ENCODE data around the gene PRSS58. TPM values are rescaled to one million over a fixed set of nuclear protein-coding genes. Genes with fewer than 3 reads are reported as not detected.

Gene PRSS58
- total and polyA plus RNA-seq, 4 donors: not detected

DNA sequence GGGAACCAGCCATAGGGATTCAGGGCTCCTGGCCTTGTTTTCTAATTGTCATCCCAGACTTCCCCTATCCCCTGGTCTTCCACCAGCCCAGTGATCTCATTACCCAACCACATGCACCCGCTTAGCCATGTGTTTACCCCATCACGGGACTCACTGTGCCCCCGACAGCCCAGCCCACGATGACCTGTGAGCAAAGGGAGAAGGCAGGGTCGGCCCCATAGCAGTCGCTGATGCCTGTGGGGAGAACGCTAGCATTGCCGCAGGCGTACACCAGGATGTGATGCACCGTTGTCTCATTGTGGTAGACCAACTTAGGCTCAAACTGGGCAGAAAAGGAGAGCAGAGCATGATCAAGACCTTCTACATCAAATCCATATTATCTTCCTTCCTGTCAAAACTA is 14.0 kb downstream of the PRSS58 start:
- no peak for ATAC-seq (ENCODE audit: insufficient read depth, low FRiP score)
- no peak for DNase-seq
- WGBS, 2 donors: 87 to 89% methylated on average over 10 of the region's 10 CpGs
- Histone ChIP-seq H3K27me3 (ENCODE audit: control insufficient read depth in 3 of 3, insufficient read depth in 3 of 3, low read length in 2 of 3) (no peaks in the 10 kb centered on the region), H3K4me1 (ENCODE audit: control insufficient read depth in 5 of 5, insufficient read depth in 5 of 5, low read length in 5 of 5) (no peaks in the 10 kb centered on the region), H3K9me3 (ENCODE audit: control insufficient read depth in 4 of 4, insufficient read depth in 3 of 4, low read length in 3 of 4) (peaks cover 0 to 4% (median 0%) of the 10 kb centered on the region in 4 donors), H3K4me3 (no peak overlapping the region), H3K36me3 (ENCODE audit: control insufficient read depth in 4 of 4, insufficient read depth in 4 of 4, low read length in 4 of 4) (no peaks in the 10 kb centered on the region), H3K27ac (ENCODE audit: low read depth in 1 of 2, low read length in 1 of 2) (no peak overlapping the region), H3K9ac (ENCODE audit: insufficient read depth in 1 of 2, low read length in 2 of 2) (no peak overlapping the region)
- TF ChIP-seq, protein P1, sequence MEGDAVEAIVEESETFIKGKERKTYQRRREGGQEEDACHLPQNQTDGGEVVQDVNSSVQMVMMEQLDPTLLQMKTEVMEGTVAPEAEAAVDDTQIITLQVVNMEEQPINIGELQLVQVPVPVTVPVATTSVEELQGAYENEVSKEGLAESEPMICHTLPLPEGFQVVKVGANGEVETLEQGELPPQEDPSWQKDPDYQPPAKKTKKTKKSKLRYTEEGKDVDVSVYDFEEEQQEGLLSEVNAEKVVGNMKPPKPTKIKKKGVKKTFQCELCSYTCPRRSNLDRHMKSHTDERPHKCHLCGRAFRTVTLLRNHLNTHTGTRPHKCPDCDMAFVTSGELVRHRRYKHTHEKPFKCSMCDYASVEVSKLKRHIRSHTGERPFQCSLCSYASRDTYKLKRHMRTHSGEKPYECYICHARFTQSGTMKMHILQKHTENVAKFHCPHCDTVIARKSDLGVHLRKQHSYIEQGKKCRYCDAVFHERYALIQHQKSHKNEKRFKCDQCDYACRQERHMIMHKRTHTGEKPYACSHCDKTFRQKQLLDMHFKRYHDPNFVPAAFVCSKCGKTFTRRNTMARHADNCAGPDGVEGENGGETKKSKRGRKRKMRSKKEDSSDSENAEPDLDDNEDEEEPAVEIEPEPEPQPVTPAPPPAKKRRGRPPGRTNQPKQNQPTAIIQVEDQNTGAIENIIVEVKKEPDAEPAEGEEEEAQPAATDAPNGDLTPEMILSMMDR (IDR thresholded peaks at IDR 0.05; ENCODE audit: control extremely low read depth, extremely low read depth): no peak

- 33 to 40% methylated on average over 4 of the region's 4 CpGs for whole genome bisulfite sequencing, 2 donors
- TF ChIP-seq, protein P1 (IDR thresholded peaks at IDR 0.05; ENCODE audit: control extremely low read depth, extremely low read depth): no peak
- no peak overlapping the region for H3K27ac ChIP-seq (ENCODE audit: low read depth in 1 of 2, low read length in 1 of 2)
- ATAC-seq (ENCODE audit: insufficient read depth, low FRiP score) (no peak), DNase-seq (no peak)
- H3K4me3 ChIP-seq: no peak overlapping the region
- H3K4me1 ChIP-seq (ENCODE audit: control insufficient read depth in 5 of 5, insufficient read depth in 5 of 5, low read length in 5 of 5): no peaks in the 10 kb centered on the region
- peaks cover 0 to 4% (median 0%) of the 10 kb centered on the region in 4 donors for H3K9me3 ChIP-seq (ENCODE audit: control insufficient read depth in 4 of 4, insufficient read depth in 3 of 4, low read length in 3 of 4)
- H3K9ac ChIP-seq (ENCODE audit: insufficient read depth in 1 of 2, low read length in 2 of 2): no peak overlapping the region
- no peaks in the 10 kb centered on the region for H3K27me3 ChIP-seq (ENCODE audit: control insufficient read depth in 3 of 3, insufficient read depth in 3 of 3, low read length in 2 of 3)
- H3K36me3 ChIP-seq (ENCODE audit: control insufficient read depth in 4 of 4, insufficient read depth in 4 of 4, low read length in 4 of 4): no peaks in the 10 kb centered on the region
Measured at GRCh38 chr7:142240546-142240945, 17.3 kb downstream of the PRSS58 start.

DNA sequence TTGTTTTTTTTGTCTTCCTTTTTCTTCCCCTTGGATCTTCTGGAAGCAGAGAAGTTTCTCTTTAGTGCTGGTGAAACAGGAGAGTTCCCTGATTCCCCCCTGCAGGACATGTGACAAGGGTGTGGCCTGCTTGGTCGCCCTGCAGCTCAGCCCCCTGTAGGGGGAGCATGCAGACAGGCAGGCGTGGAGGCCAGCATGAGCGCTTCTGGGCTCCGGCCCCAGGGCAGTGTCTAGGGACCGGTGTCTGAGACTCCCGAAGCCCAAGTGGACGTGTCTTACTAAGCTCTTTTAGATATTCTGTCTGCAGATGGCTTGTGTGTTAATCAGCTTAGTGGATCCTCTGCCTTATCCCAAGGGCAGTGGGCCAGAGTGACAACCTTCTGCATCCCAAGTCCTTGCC is 26.1 kb downstream of the PRSS58 start:
- TF ChIP-seq, protein P1 (IDR thresholded peaks at IDR 0.05; ENCODE audit: control extremely low read depth, extremely low read depth): no peak
- ATAC-seq (ENCODE audit: insufficient read depth, low FRiP score) (no peak), DNase-seq (no peak)
- Histone ChIP-seq H3K27me3 (ENCODE audit: control insufficient read depth in 3 of 3, insufficient read depth in 3 of 3, low read length in 2 of 3) (no peaks in the 10 kb centered on the region), H3K9me3 (ENCODE audit: control insufficient read depth in 4 of 4, insufficient read depth in 3 of 4, low read length in 3 of 4) (peaks cover 0 to 3% (median 0%) of the 10 kb centered on the region in 4 donors), H3K4me3 (no peak overlapping the region), H3K36me3 (ENCODE audit: control insufficient read depth in 4 of 4, insufficient read depth in 4 of 4, low read length in 4 of 4) (no peaks in the 10 kb centered on the region), H3K9ac (ENCODE audit: insufficient read depth in 1 of 2, low read length in 2 of 2) (no peak overlapping the region), H3K27ac (ENCODE audit: low read depth in 1 of 2, low read length in 1 of 2) (no peak overlapping the region), H3K4me1 (ENCODE audit: control insufficient read depth in 5 of 5, insufficient read depth in 5 of 5, low read length in 5 of 5) (no peaks in the 10 kb centered on the region)
- WGBS, 2 donors: 34 to 40% methylated on average over 7 of the region's 7 CpGs

DNA sequence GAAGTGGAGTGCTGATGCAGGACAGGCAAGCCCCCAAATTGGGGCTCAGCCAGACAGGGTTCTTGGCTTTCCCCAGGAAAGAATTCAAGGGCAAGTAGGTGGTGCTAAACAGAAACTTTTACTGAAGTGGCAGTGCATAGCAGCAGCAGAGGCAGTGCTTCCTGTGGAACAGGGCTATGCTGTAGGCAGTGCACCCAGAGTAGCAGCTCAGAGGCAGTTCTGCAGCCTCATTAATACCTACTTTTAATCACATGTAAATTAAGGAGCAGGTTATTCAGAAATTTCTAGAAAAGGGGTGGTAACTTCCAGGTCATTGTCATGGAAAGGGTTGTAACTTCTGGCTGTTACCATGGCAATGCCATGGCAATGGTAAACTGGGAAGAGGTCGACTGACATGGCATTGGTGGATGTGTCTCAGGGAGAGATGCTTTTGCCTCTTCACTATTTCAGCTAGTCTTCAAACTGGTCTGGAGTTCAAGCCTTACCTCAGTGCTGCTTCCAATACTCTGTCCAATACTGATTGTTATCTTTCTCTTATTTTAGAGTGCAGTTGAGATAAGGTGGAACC is 29.2 kb downstream of the PRSS58 start:
- DNase-seq: no peak
- H3K27me3 ChIP-seq (ENCODE audit: control insufficient read depth in 3 of 3, insufficient read depth in 3 of 3, low read length in 2 of 3): no peaks in the 10 kb centered on the region
- H3K9me3 ChIP-seq (ENCODE audit: control insufficient read depth in 4 of 4, insufficient read depth in 3 of 4, low read length in 3 of 4): peaks cover 0 to 6% (median 0%) of the 10 kb centered on the region in 4 donors
- WGBS, 2 donors: 54 to 57% methylated on average over 1 of the region's 1 CpG
- ATAC-seq (ENCODE audit: insufficient read depth, low FRiP score): no peak
- no peak overlapping the region for H3K27ac ChIP-seq (ENCODE audit: low read depth in 1 of 2, low read length in 1 of 2)
- no peak overlapping the region for H3K4me3 ChIP-seq
- no peak overlapping the region for H3K9ac ChIP-seq (ENCODE audit: insufficient read depth in 1 of 2, low read length in 2 of 2)
- no peaks in the 10 kb centered on the region for H3K4me1 ChIP-seq (ENCODE audit: control insufficient read depth in 5 of 5, insufficient read depth in 5 of 5, low read length in 5 of 5)
- TF ChIP-seq, protein P1 (IDR thresholded peaks at IDR 0.05; ENCODE audit: control extremely low read depth, extremely low read depth): no peak
- no peaks in the 10 kb centered on the region for H3K36me3 ChIP-seq (ENCODE audit: control insufficient read depth in 4 of 4, insufficient read depth in 4 of 4, low read length in 4 of 4)

Measured in lung (tissue), 12 donors.